H9 (cell line): Measurements from ENCODE around the gene CEP112. TPM values are rescaled to one million over a fixed set of nuclear protein-coding genes. Genes with fewer than 3 reads are reported as not detected.
A peak's percentile ranks its signal among the peaks of the same experiment; 100 is the strongest.

Experiments
- DNase-seq: peaks from one replicate; pipeline ENCODE4 v3.0.0-alpha.2; 2017
- H2AFZ ChIP-seq: one replicate; pipeline ENCODE4 v1.6.1; 2013; ENCODE audit warnings: mild to moderate bottlenecking, low read length, control low read depth, moderate library complexity
- H2AK5ac ChIP-seq: 2 replicates; pipeline ENCODE4 v1.6.1; 2013; ENCODE audit warnings: low read length, control low read depth, mixed read lengths; ENCODE audit not compliant: insufficient read length
- H2BK120ac ChIP-seq: one replicate; pipeline ENCODE4 v1.6.1; 2013; ENCODE audit warnings: low read depth, mild to moderate bottlenecking, low read length, control low read depth, inconsistent platforms; ENCODE audit not compliant: poor library complexity, severe bottlenecking
- H2BK12ac ChIP-seq: 2 replicates; pipeline ENCODE4 v1.6.1; 2013; ENCODE audit warnings: low read length, control low read depth, mixed read lengths, low read depth; ENCODE audit not compliant: insufficient read length
- H2BK15ac ChIP-seq: 2 replicates; pipeline ENCODE4 v1.6.1; 2013; ENCODE audit warnings: low read depth, low read length, control low read depth
- H2BK20ac ChIP-seq: one replicate; pipeline ENCODE4 v1.6.1; 2013; ENCODE audit warnings: low read depth, mild to moderate bottlenecking, low read length, control low read depth, inconsistent platforms; ENCODE audit not compliant: poor library complexity, severe bottlenecking
- H2BK5ac ChIP-seq: 2 replicates; pipeline ENCODE4 v1.6.1; 2013; ENCODE audit warnings: low read length, control low read depth, mixed read lengths; ENCODE audit not compliant: insufficient read length
- H3K14ac ChIP-seq: 2 replicates; pipeline ENCODE4 v1.6.1; 2013; ENCODE audit warnings: low read length, control low read depth; ENCODE audit not compliant: insufficient read depth
- H3K18ac ChIP-seq: 2 replicates; pipeline ENCODE4 v1.6.1; 2013; ENCODE audit warnings: low read depth, mild to moderate bottlenecking, mixed read lengths, low read length, control low read depth; ENCODE audit not compliant: insufficient read length
- H3K23ac ChIP-seq: 2 replicates; pipeline ENCODE4 v1.6.1; 2013; ENCODE audit warnings: low read length, control low read depth, mixed read lengths, low read depth; ENCODE audit not compliant: insufficient read length
- H3K23me2 ChIP-seq: 2 replicates; pipeline ENCODE4 v1.6.1; 2013; ENCODE audit warnings: low read depth, mild to moderate bottlenecking, mixed read lengths, low read length, control low read depth; ENCODE audit not compliant: insufficient read length, poor library complexity, severe bottlenecking
- H3K27ac ChIP-seq: 2 replicates; pipeline ENCODE4 v1.5.1; 2013; ENCODE audit warnings: low read length, control low read depth, mixed read lengths, low read depth; ENCODE audit not compliant: insufficient read length
- H3K27me3 ChIP-seq: 2 replicates; pipeline ENCODE4 v1.6.1; 2013; ENCODE audit warnings: low read length, control low read depth, inconsistent platforms; ENCODE audit not compliant: insufficient read depth
- H3K4ac ChIP-seq: 2 replicates; pipeline ENCODE4 v1.6.1; 2013; ENCODE audit warnings: low read depth, mild to moderate bottlenecking, control low read depth, inconsistent platforms, low read length, moderate library complexity
- H3K4me1 ChIP-seq: 2 replicates; pipeline ENCODE4 v1.6.1; 2013; ENCODE audit warnings: low read length, control low read depth, inconsistent platforms; ENCODE audit not compliant: insufficient read depth
- H3K4me2 ChIP-seq: 2 replicates; pipeline ENCODE4 v1.6.1; 2013; ENCODE audit warnings: low read length, control low read depth, mixed read lengths; ENCODE audit not compliant: insufficient read length, insufficient read depth
- H3K56ac ChIP-seq: 2 replicates; pipeline ENCODE4 v1.6.1; 2013; ENCODE audit warnings: low read depth, mild to moderate bottlenecking, mixed read lengths, low read length, control low read depth; ENCODE audit not compliant: insufficient read length
- H3K79me1 ChIP-seq: 2 replicates; pipeline ENCODE4 v1.6.1; 2013; ENCODE audit warnings: low read depth, mild to moderate bottlenecking, moderate library complexity, low read length, control low read depth, inconsistent platforms; ENCODE audit not compliant: insufficient read depth, poor library complexity, severe bottlenecking
- H3K79me2 ChIP-seq: 2 replicates; pipeline ENCODE4 v1.6.1; 2013; ENCODE audit warnings: low read length, control low read depth, inconsistent platforms; ENCODE audit not compliant: insufficient read depth
- H3K9ac ChIP-seq: 2 replicates; pipeline ENCODE4 v1.6.1; 2013; ENCODE audit warnings: low read length, control low read depth, mixed read lengths; ENCODE audit not compliant: insufficient read length; ENCODE audit errors: extremely low read depth
- H3K9me3 ChIP-seq: one replicate; pipeline ENCODE4 v1.6.1; 2013; ENCODE audit warnings: low read depth, low read length, inconsistent platforms; ENCODE audit not compliant: control insufficient read depth
- H3T11ph ChIP-seq: one replicate; pipeline ENCODE4 v1.6.1; 2013; ENCODE audit warnings: mild to moderate bottlenecking, low read length, control low read depth, inconsistent platforms
- H4K20me1 ChIP-seq: one replicate; pipeline ENCODE4 v1.6.1; 2013; ENCODE audit not compliant: control insufficient read depth, insufficient read length, insufficient read depth
- H4K5ac ChIP-seq: 2 replicates; pipeline ENCODE4 v1.6.1; 2013; ENCODE audit warnings: low read depth, mild to moderate bottlenecking, mixed read lengths, low read length, control low read depth; ENCODE audit not compliant: insufficient read length
- H4K8ac ChIP-seq: replicated peaks from 2 replicates; pipeline ENCODE4 v1.6.1; 2013; ENCODE audit warnings: low read length, control low read depth, mixed read lengths, low read depth; ENCODE audit not compliant: insufficient read length
- H4K91ac ChIP-seq: 2 replicates; pipeline ENCODE4 v1.6.1; 2013; ENCODE audit warnings: low read depth, mild to moderate bottlenecking, moderate library complexity, mixed read lengths, low read length, control low read depth; ENCODE audit not compliant: insufficient read length
- H3K27ac Mint-ChIP-seq, 3 experiments: 2 replicates in 2 of 3; 3 replicates in 1 of 3; pipeline ENCODE4 v1.8.0; 2020 to 2021; ENCODE audit warnings: mixed read lengths in 3 of 3, mild to moderate bottlenecking in 1 of 3, moderate library complexity in 1 of 3
- H3K27me3 Mint-ChIP-seq: 2 replicates; pipeline ENCODE4 v1.8.0; 2021; ENCODE audit warnings: low read depth, mild to moderate bottlenecking, moderate library complexity, mixed read lengths
- H3K36me3 Mint-ChIP-seq, 3 experiments: 2 replicates in 2 of 3; 3 replicates in 1 of 3; pipeline ENCODE4 v1.8.0; 2020 to 2021; ENCODE audit warnings: low read depth in 3 of 3, mixed read lengths in 3 of 3; ENCODE audit not compliant: insufficient read depth in 1 of 3
- H3K4me1 Mint-ChIP-seq, 2 experiments: 2 replicates each; pipeline ENCODE4 v1.8.0; 2020; ENCODE audit warnings: mixed read lengths in 2 of 2
- H3K4me3 Mint-ChIP-seq, 2 experiments: 2 replicates in 1 of 2; 3 replicates in 1 of 2; pipeline ENCODE4 v1.8.0; 2020 to 2021; ENCODE audit warnings: mild to moderate bottlenecking in 2 of 2, mixed read lengths in 2 of 2, moderate library complexity in 1 of 2
- H3K9me3 Mint-ChIP-seq, 2 experiments: 2 replicates in 1 of 2; 3 replicates in 1 of 2; pipeline ENCODE4 v1.8.0; 2020; ENCODE audit warnings: mild to moderate bottlenecking in 2 of 2, mixed read lengths in 2 of 2, moderate library complexity in 1 of 2
- CTCF ChIP-seq: fragments of 200-600 bp; sonication (generic); conservative IDR thresholded peaks from 3 replicates; pipeline ENCODE4 v1.8.0; 2021; ENCODE audit warnings: antibody characterized with exemption, mild to moderate bottlenecking
- WGBS: extraction: QIAGEN DNeasy Blood & Tissue Kit; methylation state at CpG from one replicate; pipeline ENCODE4 v1.1.7; 2013; ENCODE audit warnings: missing lambda C conversion rate, low lambda C conversion rate, mixed read lengths; ENCODE audit not compliant: insufficient read length; ENCODE audit errors: extremely low coverage; 5-methylcytosine and 5-hydroxymethylcytosine counted together
- total RNA-seq: library from RNA; stranded (reverse); gene quantifications from 2 replicates; pipeline ENCODE4 v1.2.1, GENCODE V29; 2021

The CEP112 gene
- total RNA-seq, 1 experiment from 2014 or later: 5.4 TPM

DNA sequence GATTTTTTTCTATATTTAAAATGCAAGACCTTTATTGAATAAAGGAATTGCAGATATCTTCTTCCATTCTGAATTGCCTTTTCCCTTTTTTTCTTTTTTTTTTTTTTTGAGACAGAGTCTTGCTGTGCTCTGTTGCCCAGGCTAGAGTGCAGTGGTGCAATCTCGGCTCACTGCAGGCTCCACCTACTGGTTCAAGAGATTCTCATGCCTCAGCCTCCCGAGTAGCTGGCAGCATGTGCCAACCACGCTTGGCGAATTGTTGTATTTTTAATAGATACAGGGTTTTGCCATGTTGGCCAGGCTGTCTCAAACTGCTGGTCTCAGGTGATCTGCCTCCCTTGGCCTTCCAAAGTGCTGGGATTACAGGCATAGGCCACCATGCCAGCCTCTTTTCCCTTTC lies 151.5 kb downstream of the CEP112 start:
- H3K79me2 ChIP-seq: no peaks in the 10 kb centered on the region; the same call in 1 of the 2 replicates
- no peak overlapping the region for H3T11ph ChIP-seq
- no peak overlapping the region for H3K18ac ChIP-seq
- no peak overlapping the region for H2BK120ac ChIP-seq
- DNase-seq: peak; percentile 36
- H2AFZ ChIP-seq: no peak overlapping the region
- H3K4ac ChIP-seq: no peak overlapping the region
- H3K56ac ChIP-seq: no peak overlapping the region
- Mint-ChIP-seq H3K27ac (no peak overlapping the region), H3K9me3 (no peaks in the 10 kb centered on the region), H3K27me3 (no peaks in the 10 kb centered on the region), H3K36me3 (no peaks in the 10 kb centered on the region), H3K4me1 (peaks cover 4 to 5% of the 10 kb centered on the region in 2 experiments; a peak in 3 of 4 replicates), H3K4me3 (no peak overlapping the region)
- no peak overlapping the region for H4K8ac ChIP-seq
- no peak overlapping the region for H3K23ac ChIP-seq
- H3K14ac ChIP-seq: no peak overlapping the region
- no peaks in the 10 kb centered on the region for H3K27me3 ChIP-seq
- no peaks in the 10 kb centered on the region for H3K23me2 ChIP-seq
- H3K4me2 ChIP-seq: no peak overlapping the region
- no peaks in the 10 kb centered on the region for H3K79me1 ChIP-seq
- no peak overlapping the region for H4K5ac ChIP-seq
- H3K9ac ChIP-seq: no peak overlapping the region
- no peaks in the 10 kb centered on the region for H3K9me3 ChIP-seq
- H2BK15ac ChIP-seq: no peak overlapping the region
- no peak overlapping the region for H2BK12ac ChIP-seq
- no peak overlapping the region for H2AK5ac ChIP-seq
- no peak overlapping the region for H4K91ac ChIP-seq
- peak; percentile 39; the same call in 2 of the 3 replicates for TF ChIP-seq CTCF
- no peak overlapping the region for H3K27ac ChIP-seq
- no peak overlapping the region for H2BK5ac ChIP-seq
- no peaks in the 10 kb centered on the region for H3K4me1 ChIP-seq
- H2BK20ac ChIP-seq: no peak overlapping the region
- H4K20me1 ChIP-seq: no peaks in the 10 kb centered on the region
- no CpG with 5 or more reads among the region's 4 CpGs for WGBS
